Osteocyte (in vitro differentiated cells): ENCODE measurements around the gene ARID4B. TPM values are rescaled to one million over a fixed set of nuclear protein-coding genes. Genes with fewer than 3 reads are reported as not detected.

ENCODE experiments used
- DNase-seq: peaks from one replicate; pipeline ENCODE4 v3.0.0; 2021; ENCODE audit warnings: mixed read lengths; ENCODE audit not compliant: unreplicated experiment; ENCODE audit errors: extremely low spot score
- H3K27ac Mint-ChIP-seq: one replicate; pipeline ENCODE4 v1.8.0; 2021; ENCODE audit warnings: mild to moderate bottlenecking, mixed read lengths; ENCODE audit not compliant: unreplicated experiment
- H3K27me3 Mint-ChIP-seq: one replicate; pipeline ENCODE4 v1.8.0; 2021; ENCODE audit warnings: mixed read lengths; ENCODE audit not compliant: unreplicated experiment
- H3K36me3 Mint-ChIP-seq: one replicate; pipeline ENCODE4 v1.8.0; 2021; ENCODE audit warnings: mixed read lengths; ENCODE audit not compliant: unreplicated experiment
- H3K4me1 Mint-ChIP-seq: one replicate; pipeline ENCODE4 v1.8.0; 2021; ENCODE audit warnings: mixed read lengths; ENCODE audit not compliant: unreplicated experiment
- H3K4me3 Mint-ChIP-seq: one replicate; pipeline ENCODE4 v1.8.0; 2021; ENCODE audit warnings: mild to moderate bottlenecking, moderate library complexity, mixed read lengths; ENCODE audit not compliant: unreplicated experiment
- H3K9me3 Mint-ChIP-seq: one replicate; pipeline ENCODE4 v1.8.0; 2021; ENCODE audit warnings: mixed read lengths; ENCODE audit not compliant: unreplicated experiment
- CTCF ChIP-seq: fragments of 200-600 bp; sonication (generic); IDR thresholded peaks from 2 replicates; pipeline ENCODE4 v1.5.0; 2021; ENCODE audit warnings: antibody characterized with exemption, mild to moderate bottlenecking, moderate library complexity
- total RNA-seq: library from RNA; stranded (reverse); gene quantifications from 2 replicates; pipeline ENCODE4 v1.2.1, GENCODE V29; 2021

ARID4B gene
- total RNA-seq, 1 donor from 2014 or later, result 41.3 TPM

- Mint-ChIP-seq H3K27ac (peak overlapping the region; percentile 65), H3K36me3 (no peaks in the 10 kb centered on the region), H3K9me3 (no peaks in the 10 kb centered on the region), H3K4me1 (peaks cover 20% of the 10 kb centered on the region), H3K27me3 (no peaks in the 10 kb centered on the region), H3K4me3 (no peak overlapping the region)
- no peak for TF ChIP-seq CTCF
- no peak for DNase-seq
Measured at GRCh38 chr1:235307158-235308124, 20.5 kb downstream of the ARID4B start.

- TF ChIP-seq CTCF, result no peak
- H3K9me3 Mint-ChIP-seq, result no peaks in the 10 kb centered on the region
- H3K4me1 Mint-ChIP-seq, result peaks cover 20% of the 10 kb centered on the region
- H3K4me3 Mint-ChIP-seq, result no peak overlapping the region
- no peak for DNase-seq
- no peaks in the 10 kb centered on the region for H3K27me3 Mint-ChIP-seq
- no peaks in the 10 kb centered on the region for H3K36me3 Mint-ChIP-seq
- H3K27ac Mint-ChIP-seq, result peak overlapping the region; percentile 19
Measured at GRCh38 chr1:235304549-235305451, 23.2 kb downstream of the ARID4B start.

GRCh38 chr1:235302143-235302542, 25.8 kb downstream of the ARID4B start:
- TF ChIP-seq CTCF, result no peak
- H3K27ac Mint-ChIP-seq, result no peak overlapping the region
- no peaks in the 10 kb centered on the region for H3K27me3 Mint-ChIP-seq
- peaks cover 22% of the 10 kb centered on the region for H3K4me1 Mint-ChIP-seq
- no peaks in the 10 kb centered on the region for H3K36me3 Mint-ChIP-seq
- DNase-seq, result no peak
- no peak overlapping the region for H3K4me3 Mint-ChIP-seq
- H3K9me3 Mint-ChIP-seq, result no peaks in the 10 kb centered on the region

GRCh38 chr1:235299169-235299858, 28.7 kb downstream of the ARID4B start:
- H3K36me3 Mint-ChIP-seq, result no peaks in the 10 kb centered on the region
- no peaks in the 10 kb centered on the region for H3K9me3 Mint-ChIP-seq
- no peaks in the 10 kb centered on the region for H3K27me3 Mint-ChIP-seq
- no peak for TF ChIP-seq CTCF
- no peak overlapping the region for H3K27ac Mint-ChIP-seq
- peaks cover 19% of the 10 kb centered on the region for H3K4me1 Mint-ChIP-seq
- no peak overlapping the region for H3K4me3 Mint-ChIP-seq
- DNase-seq, result no peak
